ENCODE measurements around the gene BRI3. TPM values are rescaled to one million over a fixed set of nuclear protein-coding genes. Genes with fewer than 3 reads are reported as not detected.

The BRI3 gene
- total and polyA plus RNA-seq, 2 donors (not counting 1 experiment from before 2014, with no cell fraction given): 104 to 172 TPM

DNA sequence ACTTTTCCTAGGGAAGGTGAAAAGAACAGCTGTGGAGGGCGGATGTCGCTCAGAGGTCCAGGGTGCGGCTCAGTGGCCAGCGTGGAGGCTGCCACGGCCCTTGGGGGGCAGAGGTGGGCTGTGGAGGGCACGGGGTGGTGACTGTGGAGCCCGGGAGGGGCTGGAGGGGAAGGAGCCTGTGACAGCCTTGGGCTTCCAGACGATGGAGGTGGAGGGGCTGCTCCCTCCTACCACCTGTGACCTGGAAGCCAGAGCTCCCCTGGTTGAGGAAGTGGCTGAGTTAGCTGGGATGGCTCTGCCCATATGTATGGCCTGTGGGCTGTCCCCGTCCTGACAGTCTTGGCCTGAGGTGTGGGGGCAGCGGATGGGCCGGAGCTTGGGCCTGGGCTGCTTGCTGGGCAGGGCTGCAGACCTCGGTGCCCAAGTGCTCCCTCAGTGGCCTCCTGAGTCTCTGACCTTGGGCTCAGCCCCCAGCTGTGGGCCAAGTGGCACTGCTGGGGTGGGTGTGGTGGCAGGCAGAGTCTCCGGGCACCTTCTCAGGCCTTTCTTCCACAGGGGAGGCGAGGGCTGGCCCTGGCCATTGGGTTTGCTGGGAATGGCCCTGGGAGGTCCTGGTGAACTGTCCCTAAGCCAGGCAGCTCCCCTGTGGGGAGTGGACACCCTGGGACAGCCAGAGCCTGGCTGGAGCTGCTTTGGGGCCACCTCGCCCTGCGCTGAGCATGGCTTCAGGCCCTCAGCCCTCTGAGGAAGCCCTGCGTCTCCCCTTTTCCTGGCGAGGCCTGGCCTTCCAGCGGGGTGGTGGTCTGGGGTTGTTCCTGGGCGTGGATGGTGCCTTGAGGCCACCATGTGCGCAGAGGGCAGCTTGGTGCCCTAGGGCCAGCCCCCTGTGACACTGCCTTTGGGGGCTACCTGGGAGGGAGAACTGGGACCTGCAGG, 3.9 kb downstream of the BRI3 start:
- peaks cover 16% of the 10 kb centered on the region for H3K36me3 ChIP-seq (ENCODE audit: control insufficient read depth, insufficient read depth, low read length)
- peak overlapping the region; percentile 88 for H3K27ac ChIP-seq (ENCODE audit: insufficient read depth, low read length)
- H3K4me1 ChIP-seq (ENCODE audit: control insufficient read depth, extremely low read depth, insufficient read depth, low read length): peaks cover 28% of the 10 kb centered on the region
- no peaks in the 10 kb centered on the region for H4K20me1 ChIP-seq (ENCODE audit: control insufficient read depth, extremely low read depth, insufficient read depth, low read length)
- H2AFZ ChIP-seq (ENCODE audit: low read length): no peak overlapping the region
- no peak for DNase-seq (ENCODE audit: low read depth in 2 of 2)
- H3K9ac ChIP-seq (ENCODE audit: insufficient read depth, low read length): peak overlapping the region; percentile 42
- H3K4me3 ChIP-seq (replicated peaks in 1 of 4; ENCODE audit: control extremely low read depth in 1 of 4, insufficient read depth in 1 of 4, low read depth in 3 of 4, low read length in 4 of 4): peak overlapping the region in 3 of 4 experiments; percentile 34 to 98 (median 52)
- H3K4me2 ChIP-seq (ENCODE audit: extremely low read depth, insufficient read depth, low read length): peak overlapping the region; percentile 91
- TF ChIP-seq CTCF (conservative IDR thresholded peaks at IDR 0.05 in 1 of 2, IDR thresholded peaks at IDR 0.05 in 1 of 2; ENCODE audit: low read depth in 1 of 2, low read length in 2 of 2): no peak
- peaks cover 84% of the 10 kb centered on the region for H3K79me2 ChIP-seq (ENCODE audit: control insufficient read depth, insufficient read depth, low read length)
- H3K9me3 ChIP-seq (ENCODE audit: control insufficient read depth, insufficient read depth, low read depth, low read length): no peaks in the 10 kb centered on the region
- no peaks in the 10 kb centered on the region for H3K27me3 ChIP-seq (ENCODE audit: control insufficient read depth, insufficient read depth, low read length)

DNA sequence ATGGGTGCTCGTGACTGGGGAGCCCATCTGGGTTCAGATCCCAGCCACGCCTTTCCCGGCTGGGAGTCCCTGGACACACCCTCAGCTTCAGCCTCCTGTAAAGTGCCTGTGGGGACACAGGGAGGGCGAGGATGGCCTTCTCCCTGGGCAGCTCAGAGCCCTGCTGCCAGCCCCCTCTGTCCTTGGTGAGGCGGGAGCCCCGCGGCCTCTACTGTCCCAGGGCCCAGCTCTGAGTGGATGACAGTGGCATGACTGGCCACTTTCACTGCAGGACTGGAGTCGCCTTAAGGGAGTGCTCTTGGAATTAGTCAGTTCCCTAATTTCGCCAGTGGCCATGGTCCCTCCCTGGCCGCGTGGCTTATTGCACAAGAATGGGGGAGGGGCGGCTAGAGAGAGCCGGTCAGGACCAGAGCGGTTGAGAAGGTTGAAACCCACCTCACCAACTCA, 4.6 kb downstream of the BRI3 start:
- Histone ChIP-seq H3K27me3 (ENCODE audit: control insufficient read depth, insufficient read depth, low read length) (no peaks in the 10 kb centered on the region), H3K4me2 (ENCODE audit: extremely low read depth, insufficient read depth, low read length) (peak overlapping the region; percentile 91), H4K20me1 (ENCODE audit: control insufficient read depth, extremely low read depth, insufficient read depth, low read length) (no peaks in the 10 kb centered on the region), H3K79me2 (ENCODE audit: control insufficient read depth, insufficient read depth, low read length) (peaks cover 90% of the 10 kb centered on the region), H2AFZ (ENCODE audit: low read length) (no peak overlapping the region), H3K9me3 (ENCODE audit: control insufficient read depth, insufficient read depth, low read depth, low read length) (no peaks in the 10 kb centered on the region), H3K4me3 (replicated peaks in 1 of 4; ENCODE audit: control extremely low read depth in 1 of 4, insufficient read depth in 1 of 4, low read depth in 3 of 4, low read length in 4 of 4) (peak overlapping the region in 2 of 4 experiments; percentile 2 to 98), H3K4me1 (ENCODE audit: control insufficient read depth, extremely low read depth, insufficient read depth, low read length) (peaks cover 25% of the 10 kb centered on the region), H3K27ac (ENCODE audit: insufficient read depth, low read length) (peak overlapping the region; percentile 88), H3K36me3 (ENCODE audit: control insufficient read depth, insufficient read depth, low read length) (peaks cover 16% of the 10 kb centered on the region), H3K9ac (ENCODE audit: insufficient read depth, low read length) (peak overlapping the region; percentile 42)
- peak; percentile 57 to 63 for DNase-seq (ENCODE audit: low read depth in 2 of 2)
- TF ChIP-seq CTCF (conservative IDR thresholded peaks at IDR 0.05 in 1 of 2, IDR thresholded peaks at IDR 0.05 in 1 of 2; ENCODE audit: low read depth in 1 of 2, low read length in 2 of 2) (no peak), EZH2 (IDR thresholded peaks at IDR 0.05; ENCODE audit: low read length, missing control alignments) (no peak)

- peaks cover 25% of the 10 kb centered on the region for H3K4me1 ChIP-seq (ENCODE audit: control insufficient read depth, extremely low read depth, insufficient read depth, low read length)
- H3K27ac ChIP-seq (ENCODE audit: insufficient read depth, low read length): peak overlapping the region; percentile 88
- no peaks in the 10 kb centered on the region for H3K27me3 ChIP-seq (ENCODE audit: control insufficient read depth, insufficient read depth, low read length)
- H4K20me1 ChIP-seq (ENCODE audit: control insufficient read depth, extremely low read depth, insufficient read depth, low read length): no peaks in the 10 kb centered on the region
- H3K4me3 ChIP-seq (replicated peaks in 1 of 4; ENCODE audit: control extremely low read depth in 1 of 4, insufficient read depth in 1 of 4, low read depth in 3 of 4, low read length in 4 of 4): peak overlapping the region in 2 of 4 experiments; percentile 20 to 98
- TF ChIP-seq EZH2 (IDR thresholded peaks at IDR 0.05; ENCODE audit: low read length, missing control alignments): no peak
- TF ChIP-seq CTCF (conservative IDR thresholded peaks at IDR 0.05 in 1 of 2, IDR thresholded peaks at IDR 0.05 in 1 of 2; ENCODE audit: low read depth in 1 of 2, low read length in 2 of 2): no peak
- H2AFZ ChIP-seq (ENCODE audit: low read length): no peak overlapping the region
- H3K4me2 ChIP-seq (ENCODE audit: extremely low read depth, insufficient read depth, low read length): peak overlapping the region; percentile 91
- H3K9me3 ChIP-seq (ENCODE audit: control insufficient read depth, insufficient read depth, low read depth, low read length): no peaks in the 10 kb centered on the region
- no peak overlapping the region for H3K9ac ChIP-seq (ENCODE audit: insufficient read depth, low read length)
- no peak for DNase-seq (ENCODE audit: low read depth in 2 of 2)
- H3K36me3 ChIP-seq (ENCODE audit: control insufficient read depth, insufficient read depth, low read length): peaks cover 17% of the 10 kb centered on the region
- peaks cover 93% of the 10 kb centered on the region for H3K79me2 ChIP-seq (ENCODE audit: control insufficient read depth, insufficient read depth, low read length)
Observed at GRCh38 chr7:98286701-98287485, 5.4 kb downstream of the BRI3 start.
